Karpas-422 (cell line): ENCODE data around the gene SHOX. TPM values are rescaled to one million over a fixed set of nuclear protein-coding genes. Genes with fewer than 3 reads are reported as not detected.
"Not testable (repeated sequence)": the region's sequence is repeated elsewhere in the genome, so short reads cannot be mapped to it uniquely, and the experiment has no call there.

Experiments
- DNase-seq: peaks from one replicate; pipeline ENCODE4 v3.0.0-alpha.2; 2015
- H2AFZ ChIP-seq: fragments of 200-600 bp; sonication (generic); 2 replicates; pipeline ENCODE4 v1.6.1; 2014; ENCODE audit warnings: antibody characterized with exemption, low read length, mixed read lengths
- H3K27ac ChIP-seq: fragments of 200-600 bp; sonication (generic); 2 replicates; pipeline ENCODE4 v1.5.1; 2014; ENCODE audit warnings: mild to moderate bottlenecking, low read length, moderate library complexity
- H3K27me3 ChIP-seq: fragments of 200-600 bp; sonication (generic); 2 replicates; pipeline ENCODE4 v1.6.1; 2014; ENCODE audit warnings: low read length, mixed read lengths
- H3K36me3 ChIP-seq: fragments of 200-600 bp; sonication (generic); 2 replicates; pipeline ENCODE4 v1.6.1; 2014; ENCODE audit warnings: low read length, mixed read lengths; ENCODE audit not compliant: insufficient read depth
- H3K4me1 ChIP-seq: fragments of 200-600 bp; sonication (generic); 2 replicates; pipeline ENCODE4 v1.6.1; 2014; ENCODE audit warnings: mild to moderate bottlenecking, low read length, mixed read lengths
- H3K4me2 ChIP-seq: fragments of 200-600 bp; sonication (generic); 2 replicates; pipeline ENCODE4 v1.6.1; 2014; ENCODE audit warnings: low read length, low read depth, mild to moderate bottlenecking; ENCODE audit not compliant: poor library complexity, severe bottlenecking
- H3K4me3 ChIP-seq: fragments of 200-600 bp; sonication (generic); 2 replicates; pipeline ENCODE4 v1.5.1; 2014; ENCODE audit warnings: mild to moderate bottlenecking, antibody characterized with exemption, low read length, mixed read lengths
- H3K79me2 ChIP-seq: fragments of 200-600 bp; sonication (generic); 2 replicates; pipeline ENCODE4 v1.6.1; 2014; ENCODE audit warnings: mild to moderate bottlenecking, low read length, mixed read lengths
- H3K9ac ChIP-seq: fragments of 200-600 bp; sonication (generic); 2 replicates; pipeline ENCODE4 v1.6.0; 2014; ENCODE audit warnings: low read length
- H3K9me2 ChIP-seq: fragments of 200-600 bp; sonication (generic), shearing (Covaris generic); replicated peaks from 2 replicates; pipeline ENCODE4 v1.6.0; 2014; ENCODE audit warnings: mild to moderate bottlenecking, low read length, moderate library complexity; ENCODE audit not compliant: insufficient read depth
- H3K9me3 ChIP-seq: fragments of 300-700, 200-600 bp; sonication (generic); 2 replicates; pipeline ENCODE4 v1.6.1; 2014; ENCODE audit warnings: low read length, mixed read lengths
- H4K20me1 ChIP-seq: fragments of 200-600 bp; sonication (generic); 2 replicates; pipeline ENCODE4 v1.6.1; 2014; ENCODE audit warnings: mild to moderate bottlenecking, antibody characterized with exemption, low read length, low read depth; ENCODE audit not compliant: insufficient read depth
- total RNA-seq: library from RNA; depleted of rRNA; stranded (reverse); fragments of >200 nt; shearing (Covaris generic); gene quantifications from 2 replicates; pipeline ENCODE4 v1.2.3, GENCODE V29; 2014; ENCODE audit warnings: low replicate concordance

Gene SHOX
- total RNA-seq, 1 experiment from 2014 or later = not detected

- Histone ChIP-seq H3K4me1 (no peaks in the 10 kb centered on the region), H3K9ac (no peak overlapping the region), H4K20me1 (no peaks in the 10 kb centered on the region), H2AFZ (no peak overlapping the region), H3K4me3 (no peak overlapping the region), H3K27me3 (no peaks in the 10 kb centered on the region), H3K79me2 (no peaks in the 10 kb centered on the region), H3K27ac (no peak overlapping the region), H3K36me3 (no peaks in the 10 kb centered on the region), H3K9me2 (no peaks in the 10 kb centered on the region), H3K9me3 (no peaks in the 10 kb centered on the region), H3K4me2 (no peak overlapping the region)
- DNase-seq = no peak
Observed at GRCh38 chrX:618761-619450, 11.7 kb upstream of the SHOX start.

- H3K9me2 ChIP-seq = no peaks in the 10 kb centered on the region
Observed at GRCh38 chrX:619451-619811, 11.2 kb upstream of the SHOX start.

GRCh38 chrX:619812-620531, 10.6 kb upstream of the SHOX start:
- no peaks in the 10 kb centered on the region for H3K36me3 ChIP-seq
- H2AFZ ChIP-seq = no peak overlapping the region
- H3K9me3 ChIP-seq = no peaks in the 10 kb centered on the region
- H3K27ac ChIP-seq = no peak overlapping the region
- no peak for DNase-seq
- no peaks in the 10 kb centered on the region for H3K27me3 ChIP-seq
- no peak overlapping the region for H3K4me3 ChIP-seq
- H4K20me1 ChIP-seq = no peaks in the 10 kb centered on the region
- no peaks in the 10 kb centered on the region for H3K4me1 ChIP-seq
- no peaks in the 10 kb centered on the region for H3K79me2 ChIP-seq
- no peak overlapping the region for H3K4me2 ChIP-seq
- H3K9me2 ChIP-seq = no peaks in the 10 kb centered on the region
- no peak overlapping the region for H3K9ac ChIP-seq

More at GRCh38 chrX:619451-619811, 11.2 kb upstream of the SHOX start:
- Histone ChIP-seq H3K27me3 (no peaks in the 10 kb centered on the region), H3K79me2 (no peaks in the 10 kb centered on the region), H3K27ac (no peak overlapping the region), H3K4me2 (no peak overlapping the region), H2AFZ (no peak overlapping the region), H3K4me1 (no peaks in the 10 kb centered on the region), H3K9ac (no peak overlapping the region), H3K4me3 (no peak overlapping the region), H3K9me3 (no peaks in the 10 kb centered on the region), H4K20me1 (no peaks in the 10 kb centered on the region), H3K36me3 (no peaks in the 10 kb centered on the region)
- DNase-seq = no peak

- Histone ChIP-seq H4K20me1 (no peaks in the 10 kb centered on the region), H3K9me2 (no peaks in the 10 kb centered on the region), H3K27ac (no peak overlapping the region)
Observed at GRCh38 chrX:621705-622503, 8.7 kb upstream of the SHOX start.

GRCh38 chrX:622802-623201, 7.8 kb upstream of the SHOX start:
- not testable (repeated sequence) for H3K4me1 ChIP-seq

More at GRCh38 chrX:621705-622503, 8.7 kb upstream of the SHOX start:
- Histone ChIP-seq H3K27me3 (no peaks in the 10 kb centered on the region), H3K79me2 (no peaks in the 10 kb centered on the region), H3K4me1 (no peaks in the 10 kb centered on the region), H3K4me2 (no peak overlapping the region), H3K9ac (no peak overlapping the region), H2AFZ (no peak overlapping the region), H3K36me3 (no peaks in the 10 kb centered on the region), H3K9me3 (no peaks in the 10 kb centered on the region), H3K4me3 (no peak overlapping the region)
- no peak for DNase-seq

GRCh38 chrX:623268-623598, 7.4 kb upstream of the SHOX start:
- no peaks in the 10 kb centered on the region for H3K4me1 ChIP-seq
- no peak for DNase-seq

More at GRCh38 chrX:622802-623201, 7.8 kb upstream of the SHOX start:
- not testable (repeated sequence) for DNase-seq, H3K27ac ChIP-seq, H3K79me2 ChIP-seq, H3K9me2 ChIP-seq, H3K27me3 ChIP-seq, H4K20me1 ChIP-seq, H3K36me3 ChIP-seq, H3K9ac ChIP-seq, H3K4me3 ChIP-seq, H3K9me3 ChIP-seq, H2AFZ ChIP-seq, H3K4me2 ChIP-seq

GRCh38 chrX:623599-624315, 6.8 kb upstream of the SHOX start:
- H3K9me2 ChIP-seq = no peaks in the 10 kb centered on the region
- H3K9me3 ChIP-seq = no peaks in the 10 kb centered on the region
- no peaks in the 10 kb centered on the region for H3K27me3 ChIP-seq
- no peak overlapping the region for H3K4me2 ChIP-seq
- no peak for DNase-seq
- no peak overlapping the region for H3K9ac ChIP-seq
- no peak overlapping the region for H2AFZ ChIP-seq
- H4K20me1 ChIP-seq = no peaks in the 10 kb centered on the region
- H3K4me3 ChIP-seq = no peak overlapping the region
- H3K79me2 ChIP-seq = no peaks in the 10 kb centered on the region
- H3K36me3 ChIP-seq = no peaks in the 10 kb centered on the region
- H3K4me1 ChIP-seq = no peaks in the 10 kb centered on the region
- no peak overlapping the region for H3K27ac ChIP-seq

More at GRCh38 chrX:623268-623598, 7.4 kb upstream of the SHOX start:
- Histone ChIP-seq H3K4me3 (no peak overlapping the region), H4K20me1 (no peaks in the 10 kb centered on the region), H3K4me2 (no peak overlapping the region), H2AFZ (no peak overlapping the region), H3K27me3 (no peaks in the 10 kb centered on the region), H3K27ac (no peak overlapping the region), H3K9me3 (no peaks in the 10 kb centered on the region), H3K36me3 (no peaks in the 10 kb centered on the region), H3K79me2 (no peaks in the 10 kb centered on the region), H3K9me2 (no peaks in the 10 kb centered on the region), H3K9ac (no peak overlapping the region)
